Loucy (cell line): ENCODE measurements around the gene SETBP1.

ENCODE experiments used
- H2AFZ ChIP-seq: fragments of 200-600 bp; sonication (generic); 2 replicates; pipeline ENCODE4 v1.6.0; 2016; ENCODE audit warnings: antibody characterized with exemption, mild to moderate bottlenecking, low read length, moderate library complexity
- H3F3A ChIP-seq: fragments of 200-600 bp; 2 replicates; pipeline ENCODE4 v1.6.0; 2016; ENCODE audit warnings: antibody characterized with exemption, low read depth, mild to moderate bottlenecking
- H3K27me3 ChIP-seq: fragments of 200-600 bp; sonication (generic); 2 replicates; pipeline ENCODE4 v1.6.1; 2014; ENCODE audit warnings: low read length, mild to moderate bottlenecking; ENCODE audit not compliant: insufficient read depth, poor library complexity, severe bottlenecking
- H3K36me3 ChIP-seq: fragments of 200-600 bp; sonication (generic); 2 replicates; pipeline ENCODE4 v1.6.1; 2016; ENCODE audit warnings: low read length; ENCODE audit not compliant: insufficient read depth
- H3K4me1 ChIP-seq: fragments of 200-600 bp; sonication (generic); 2 replicates; pipeline ENCODE4 v1.5.1; 2014; ENCODE audit warnings: low read length, mild to moderate bottlenecking; ENCODE audit not compliant: insufficient read depth, poor library complexity, severe bottlenecking
- H3K4me2 ChIP-seq: fragments of 200-600 bp; sonication (generic); 2 replicates; pipeline ENCODE4 v1.6.0; 2014; ENCODE audit warnings: antibody characterized with exemption, low read length, low read depth, mild to moderate bottlenecking; ENCODE audit not compliant: poor library complexity, severe bottlenecking
- H3K4me3 ChIP-seq: fragments of 200-600 bp; sonication (generic); 2 replicates; pipeline ENCODE4 v1.5.1; 2014; ENCODE audit warnings: low read length, mild to moderate bottlenecking, mixed read lengths; ENCODE audit not compliant: poor library complexity, severe bottlenecking
- H3K79me2 ChIP-seq: fragments of 200-600 bp; sonication (generic); 2 replicates; pipeline ENCODE4 v1.6.1; 2014; ENCODE audit warnings: low read length; ENCODE audit not compliant: insufficient read depth
- H3K9ac ChIP-seq: fragments of 200-600 bp; sonication (generic); 2 replicates; pipeline ENCODE4 v1.6.0; 2014; ENCODE audit warnings: mild to moderate bottlenecking, low read depth, low read length, moderate library complexity; ENCODE audit not compliant: poor library complexity, severe bottlenecking
- H3K9me2 ChIP-seq: fragments of 200-600 bp; sonication (generic); replicated peaks from 2 replicates; pipeline ENCODE4 v1.6.1; 2016; ENCODE audit warnings: low read depth, low read length, mixed read lengths
- H3K9me3 ChIP-seq: fragments of 200-600 bp; sonication (generic); 2 replicates; pipeline ENCODE4 v1.6.1; 2014; ENCODE audit warnings: mild to moderate bottlenecking, antibody characterized with exemption, low read length, low read depth; ENCODE audit not compliant: insufficient read depth
- H4K20me1 ChIP-seq: fragments of 200-600 bp; sonication (generic); 2 replicates; pipeline ENCODE4 v1.6.0; 2014; ENCODE audit warnings: antibody characterized with exemption, low read length, mild to moderate bottlenecking; ENCODE audit not compliant: insufficient read depth, poor library complexity, severe bottlenecking
- CTCF ChIP-seq: fragments of 200-600 bp; sonication (generic); conservative IDR thresholded peaks from 2 replicates; pipeline ENCODE4 v1.5.1; 2014; ENCODE audit warnings: mild to moderate bottlenecking, antibody characterized with exemption, low read length
- EZH2phosphoT487 ChIP-seq: fragments of 200-600 bp; IDR thresholded peaks from 2 replicates; pipeline ENCODE4 v1.6.1; 2018; ENCODE audit warnings: antibody characterized with exemption, mild to moderate bottlenecking, moderate library complexity, borderline replicate concordance

SETBP1 gene

GRCh38 chr18:44945888-44946401 lies 265.3 kb downstream of the SETBP1 start:
- peaks cover 16% of the 10 kb centered on the region; the same call in 1 of the 2 replicates for H3K36me3 ChIP-seq
- H3K4me1 ChIP-seq, result peaks cover 8% of the 10 kb centered on the region
- no peak for TF ChIP-seq EZH2phosphoT487
- TF ChIP-seq CTCF, result no peak
- no peaks in the 10 kb centered on the region for H3K27me3 ChIP-seq
- no peak overlapping the region for H3K4me3 ChIP-seq
- no peaks in the 10 kb centered on the region for H4K20me1 ChIP-seq
- H3K4me2 ChIP-seq, result no peak overlapping the region
- no peaks in the 10 kb centered on the region for H3F3A ChIP-seq
- no peak overlapping the region for H3K9ac ChIP-seq
- no peaks in the 10 kb centered on the region for H3K9me3 ChIP-seq
- H3K79me2 ChIP-seq, result peaks cover 16% of the 10 kb centered on the region; the same call in 1 of the 2 replicates
- H2AFZ ChIP-seq, result no peak overlapping the region
- no peaks in the 10 kb centered on the region for H3K9me2 ChIP-seq

GRCh38 chr18:44946529-44947113 lies 265.9 kb downstream of the SETBP1 start:
- TF ChIP-seq EZH2phosphoT487, result no peak
- no peak for TF ChIP-seq CTCF
- H4K20me1 ChIP-seq, result no peaks in the 10 kb centered on the region
- no peak overlapping the region for H3K4me2 ChIP-seq
- H3K4me3 ChIP-seq, result no peak overlapping the region
- no peaks in the 10 kb centered on the region for H3K9me2 ChIP-seq
- no peaks in the 10 kb centered on the region for H3K9me3 ChIP-seq
- H3K4me1 ChIP-seq, result peaks cover 8% of the 10 kb centered on the region
- H3K79me2 ChIP-seq, result peaks cover 12% of the 10 kb centered on the region; the same call in 1 of the 2 replicates
- H2AFZ ChIP-seq, result no peak overlapping the region
- no peaks in the 10 kb centered on the region for H3F3A ChIP-seq
- peaks cover 23% of the 10 kb centered on the region; the same call in 1 of the 2 replicates for H3K36me3 ChIP-seq
- no peak overlapping the region for H3K9ac ChIP-seq
- H3K27me3 ChIP-seq, result no peaks in the 10 kb centered on the region

- no peaks in the 10 kb centered on the region for H3K9me3 ChIP-seq
- H4K20me1 ChIP-seq, result no peaks in the 10 kb centered on the region
- H3K9me2 ChIP-seq, result no peaks in the 10 kb centered on the region
- no peak overlapping the region for H3K4me3 ChIP-seq
- no peak overlapping the region for H3K4me2 ChIP-seq
- H3K27me3 ChIP-seq, result no peaks in the 10 kb centered on the region
- peaks cover 51% of the 10 kb centered on the region; the same call in 1 of the 2 replicates for H3K36me3 ChIP-seq
- no peak for TF ChIP-seq CTCF
- no peak for TF ChIP-seq EZH2phosphoT487
- no peak overlapping the region for H3K9ac ChIP-seq
- H3F3A ChIP-seq, result no peaks in the 10 kb centered on the region
- peaks cover 5% of the 10 kb centered on the region for H3K4me1 ChIP-seq
- no peak overlapping the region for H2AFZ ChIP-seq
- H3K79me2 ChIP-seq, result peaks cover 3% of the 10 kb centered on the region; the same call in 1 of the 2 replicates
Measured at GRCh38 chr18:44949967-44950366, 269.3 kb downstream of the SETBP1 start.
